Heart right ventricle (tissue), 16 donors: ENCODE measurements around the gene MAGI2. TPM values are rescaled to one million over a fixed set of nuclear protein-coding genes. Genes with fewer than 3 reads are reported as not detected.
A peak's percentile ranks its signal among the peaks of the same experiment; 100 is the strongest.

Experiments used
- ATAC-seq, 8 donors: fragments of 200-7000 bp; cut with Tn5 transposase; one replicate each; pipeline ENCODE4 v1.9.1; 2020; ENCODE audit warnings: mild to moderate bottlenecking in 8 of 8, moderate library complexity in 8 of 8, moderate number of reproducible peaks in 1 of 8
- DNase-seq, 2 donors: peaks; one replicate each; pipeline ENCODE4 v3.0.0-alpha.2; 2020
- H3K27ac ChIP-seq, 10 donors: fragments of 200-600 bp; sonication (generic) in 2 of 10; one replicate each; pipeline versions ENCODE4 v1.5.0 to v1.8.0; 2020 to 2022; ENCODE audit warnings: mild to moderate bottlenecking in 3 of 10
- H3K27me3 ChIP-seq, 7 donors: fragments of 200-600 bp; one replicate each; pipeline ENCODE4 v1.8.0; 2021 to 2022; ENCODE audit warnings: mild to moderate bottlenecking in 2 of 7
- H3K36me3 ChIP-seq, 9 donors: fragments of 200-600 bp; sonication (generic) in 1 of 9; one replicate each; pipeline versions ENCODE4 v1.5.0 to v1.8.0; 2020 to 2022; ENCODE audit warnings: mild to moderate bottlenecking in 2 of 9
- H3K4me1 ChIP-seq, 9 donors: fragments of 200-600 bp; sonication (generic) in 1 of 9; one replicate each; pipeline versions ENCODE4 v1.5.0 to v1.8.0; 2020 to 2022; ENCODE audit warnings: mild to moderate bottlenecking in 4 of 9
- H3K4me3 ChIP-seq, 10 donors: fragments of 200-600 bp; sonication (generic) in 2 of 10; one replicate each; pipeline versions ENCODE4 v1.5.0 to v1.8.0; 2020 to 2022; ENCODE audit warnings: mild to moderate bottlenecking in 7 of 10, moderate library complexity in 2 of 10
- H3K9me3 ChIP-seq, 11 donors: fragments of 200-600 bp in 10 of 11; sonication (generic) in 2 of 11; one replicate each; pipeline versions ENCODE4 v1.5.0 to v1.8.0; 2013 to 2022; ENCODE audit warnings: mild to moderate bottlenecking in 2 of 11, control low read depth in 1 of 11, moderate library complexity in 1 of 11
- WGBS, 2 donors: extraction: QIAGEN DNeasy Blood & Tissue Kit; methylation state at CpG; one replicate each; pipeline ENCODE4 v1.1.7; 2013; ENCODE audit warnings: inconsistent platforms in 1 of 2; 5-methylcytosine and 5-hydroxymethylcytosine counted together
- intact Hi-C, 10 donors: fragments of 100-400 bp; cut with DNase I; formaldehyde crosslinking; loops; one replicate each; pipeline versions ENCODE4 v1.11.1 to v1.14.2; 2022
- polyA plus RNA-seq, 2 donors: library from polyadenylated mRNA; stranded (reverse); fragments of 200-250 nt; gene quantifications; one replicate each; pipeline ENCODE4 v1.2.3, GENCODE V29; 2013
- total RNA-seq, 10 donors: library from RNA; stranded (reverse); fragmentation: NEBNext Ultra II Directional in 3 of 10; extraction: Animal tissue kit (Norgen Biotek cat#: 25700) in 3 of 10; gene quantifications; one replicate each; pipeline versions ENCODE4 v1.2.1 to v1.2.4, GENCODE V29; 2021 to 2023
- TF ChIP-seq, protein P1 (sequence below), 9 donors: fragments of 200-600 bp; sonication (generic) in 2 of 9; IDR thresholded peaks; one replicate each; pipeline versions ENCODE4 v1.5.0 to v1.8.0; 2021 to 2022; ENCODE audit warnings: antibody characterized with exemption in 9 of 9, mild to moderate bottlenecking in 5 of 9, moderate library complexity in 1 of 9
- donor health status: Arrhythmogenic right ventricular cardiomyopathy.
- donor health status: ischemic (EF 13 %, LVEDD 7.1; RV severe dilation, severe dysfunction).
- donor health status: healthy with polysubstance abuse.
- donor health status: DM: no; HTN: yes; CAD: no.
- donor health status: DM: no; HTN: no; CAD: no.
- donor health status: ischemic (EF 25% LVEDD 6.9; RV normal size, moderate dysfunction).
- donor health status: ischemic (EF 25% LVEDD 5.7; RV mildly dilated, moderate dysfunction).
- donor health status: healthy.
- donor health status: DM: yes; HTN: yes; CAD: no.
- donor health status: Ischemic cardiomyopathy.
- donor health status: ischemic (EF 35%, LVEDD 5.7; RV mildly dilated, moderate dysfunction).
- donor health status: nonischemic (EF 11% LVEDD 7.7; RV severe dilation, severe dysfunction).
- donor health status: DM: yes; HTN: yes; CAD: no.
- donor health status: PGD.
- donor health status: ischemic (EF 29% LVEDD 5.4; RV normal size, mild dysfunction).
- donor health status: nonischemic (EF 23%, LVEDD 6.1; RV moderate dilation, normal function).

Gene MAGI2
- total and polyA plus RNA-seq, 12 donors, result 0.83 to 6.0 (median 4.1) TPM

DNA sequence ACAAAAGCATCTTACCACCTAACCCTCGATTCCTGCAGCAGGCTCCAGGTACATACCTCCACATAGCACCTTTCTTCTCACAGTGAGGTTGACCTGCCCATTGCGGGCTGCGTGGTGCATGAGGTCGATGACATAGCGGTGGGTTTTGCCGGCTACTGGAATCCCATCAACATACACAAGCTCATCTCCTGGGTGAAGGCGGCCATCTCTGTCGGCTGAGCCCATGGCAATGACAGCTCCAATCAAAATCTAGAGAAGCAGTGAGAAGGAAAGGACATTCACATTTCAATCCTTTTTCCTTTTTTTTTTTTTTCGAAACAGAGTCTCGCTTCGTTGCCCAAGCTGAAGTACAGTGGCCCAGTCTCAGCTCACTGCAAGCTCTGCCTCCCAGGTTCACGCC is 1285.6 kb downstream of the MAGI2 start:
- peaks cover 0 to 1% (median 0%) of the 10 kb centered on the region in 9 donors for H3K4me1 ChIP-seq
- ATAC-seq (no peak), DNase-seq (no peak)
- H3K4me3 ChIP-seq, result no peak overlapping the region
- WGBS, 2 donors, result 94 to 97% methylated on average over 12 of the region's 12 CpGs
- no peaks in the 10 kb centered on the region for H3K36me3 ChIP-seq
- no peaks in the 10 kb centered on the region for H3K9me3 ChIP-seq
- intact Hi-C loops, result no loop called here
- H3K27ac ChIP-seq, result no peak overlapping the region
- TF ChIP-seq, protein P1, sequence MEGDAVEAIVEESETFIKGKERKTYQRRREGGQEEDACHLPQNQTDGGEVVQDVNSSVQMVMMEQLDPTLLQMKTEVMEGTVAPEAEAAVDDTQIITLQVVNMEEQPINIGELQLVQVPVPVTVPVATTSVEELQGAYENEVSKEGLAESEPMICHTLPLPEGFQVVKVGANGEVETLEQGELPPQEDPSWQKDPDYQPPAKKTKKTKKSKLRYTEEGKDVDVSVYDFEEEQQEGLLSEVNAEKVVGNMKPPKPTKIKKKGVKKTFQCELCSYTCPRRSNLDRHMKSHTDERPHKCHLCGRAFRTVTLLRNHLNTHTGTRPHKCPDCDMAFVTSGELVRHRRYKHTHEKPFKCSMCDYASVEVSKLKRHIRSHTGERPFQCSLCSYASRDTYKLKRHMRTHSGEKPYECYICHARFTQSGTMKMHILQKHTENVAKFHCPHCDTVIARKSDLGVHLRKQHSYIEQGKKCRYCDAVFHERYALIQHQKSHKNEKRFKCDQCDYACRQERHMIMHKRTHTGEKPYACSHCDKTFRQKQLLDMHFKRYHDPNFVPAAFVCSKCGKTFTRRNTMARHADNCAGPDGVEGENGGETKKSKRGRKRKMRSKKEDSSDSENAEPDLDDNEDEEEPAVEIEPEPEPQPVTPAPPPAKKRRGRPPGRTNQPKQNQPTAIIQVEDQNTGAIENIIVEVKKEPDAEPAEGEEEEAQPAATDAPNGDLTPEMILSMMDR (IDR thresholded peaks at IDR 0.05), result no peak
- no peaks in the 10 kb centered on the region for H3K27me3 ChIP-seq

DNA sequence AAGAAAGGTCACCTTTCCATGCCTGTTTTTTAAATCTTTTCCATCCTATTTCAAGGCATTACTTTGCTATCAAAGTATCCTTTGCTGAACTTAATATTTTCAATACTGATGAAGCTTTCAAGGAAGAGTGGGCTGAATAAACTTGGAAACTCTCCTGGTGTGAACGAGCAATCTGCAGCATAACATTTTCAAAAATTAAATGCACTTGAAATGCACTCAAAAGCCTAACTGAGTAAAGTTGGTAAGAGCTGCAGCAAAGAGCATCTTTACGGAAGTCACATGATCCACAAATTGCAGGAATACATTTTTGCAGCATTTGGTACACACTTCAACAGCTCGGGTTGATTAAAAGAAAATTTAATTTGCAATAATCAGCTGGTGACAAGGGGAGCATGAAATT is 1287.6 kb downstream of the MAGI2 start:
- 75 to 81% methylated on average over 3 of the region's 3 CpGs for WGBS, 2 donors
- ATAC-seq (no peak), DNase-seq (no peak)
- intact Hi-C loops, result no loop called here
- TF ChIP-seq, protein P1 (IDR thresholded peaks at IDR 0.05), result no peak
- H3K36me3 ChIP-seq, result no peaks in the 10 kb centered on the region
- no peaks in the 10 kb centered on the region for H3K27me3 ChIP-seq
- H3K4me1 ChIP-seq, result no peaks in the 10 kb centered on the region
- H3K9me3 ChIP-seq, result no peaks in the 10 kb centered on the region
- H3K4me3 ChIP-seq, result no peak overlapping the region
- no peak overlapping the region for H3K27ac ChIP-seq

DNA sequence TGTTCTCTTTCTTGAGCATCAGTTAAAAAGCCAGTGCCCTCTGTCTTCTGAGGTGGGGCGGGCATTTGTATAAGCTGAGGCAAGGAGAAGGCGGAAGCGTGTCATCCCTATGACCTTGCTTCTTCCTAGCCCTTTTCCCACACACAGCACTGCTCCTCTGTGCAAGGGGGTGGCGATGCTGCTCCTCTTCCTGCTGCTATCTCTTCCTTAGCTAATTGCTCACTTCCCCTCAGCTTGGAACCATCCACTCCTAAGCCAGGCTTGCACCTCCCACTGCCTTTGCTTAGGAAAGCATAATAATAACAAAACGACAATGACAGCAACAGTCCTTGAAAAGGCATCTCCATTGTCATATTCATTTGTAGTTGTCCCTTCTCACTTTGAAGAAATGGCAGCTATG is 1288.0 kb downstream of the MAGI2 start:
- Histone ChIP-seq H3K4me3 (no peak overlapping the region), H3K9me3 (no peaks in the 10 kb centered on the region), H3K27ac (no peak overlapping the region), H3K27me3 (no peaks in the 10 kb centered on the region), H3K36me3 (no peaks in the 10 kb centered on the region), H3K4me1 (no peaks in the 10 kb centered on the region)
- 55 to 76% methylated on average over 5 of the region's 5 CpGs for WGBS, 2 donors
- ATAC-seq (no peak), DNase-seq (no peak)
- intact Hi-C loops, result no loop called here
- TF ChIP-seq, protein P1 (IDR thresholded peaks at IDR 0.05), result no peak

DNA sequence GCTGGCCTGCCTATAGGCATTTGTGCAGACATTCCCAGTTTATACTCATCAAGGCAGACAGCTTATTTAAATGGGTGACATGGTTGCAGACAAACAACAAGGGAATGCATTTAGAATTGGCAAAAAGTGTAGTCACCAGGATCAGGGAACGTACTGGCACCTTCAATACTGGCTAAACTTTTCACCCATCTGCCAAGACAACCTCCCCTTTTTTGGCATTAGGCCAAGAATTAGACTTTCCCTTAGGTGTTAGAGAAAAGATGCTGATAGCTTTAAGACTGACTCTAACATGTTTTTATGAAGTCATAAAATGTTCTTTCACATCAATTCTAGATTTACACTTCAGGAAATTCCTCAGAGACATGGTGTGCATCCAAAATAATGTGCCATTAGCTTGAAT is 1289.0 kb downstream of the MAGI2 start:
- intact Hi-C loops, result no loop called here
- no peak overlapping the region for H3K27ac ChIP-seq
- peaks cover 0 to 4% (median 0%) of the 10 kb centered on the region in 9 donors for H3K36me3 ChIP-seq
- no peaks in the 10 kb centered on the region for H3K4me1 ChIP-seq
- WGBS, 2 donors, result 31 to 41% methylated on average over 1 of the region's 1 CpG
- TF ChIP-seq, protein P1 (IDR thresholded peaks at IDR 0.05), result no peak
- H3K9me3 ChIP-seq, result no peaks in the 10 kb centered on the region
- no peaks in the 10 kb centered on the region for H3K27me3 ChIP-seq
- peak in 2 of 8 donors; percentile 42 to 55 for ATAC-seq
- DNase-seq, result no peak
- H3K4me3 ChIP-seq, result no peak overlapping the region
